ENCODE data around the gene FZD4.
"Not testable (repeated sequence)": the region's sequence is repeated elsewhere in the genome, so short reads cannot be mapped to it uniquely, and the experiment has no call there.

The FZD4 gene

GRCh38 chr11:86977441-86978050 lies 22.4 kb upstream of the FZD4 start:
- DNase-seq (ENCODE audit: low read depth), result no peak

DNA sequence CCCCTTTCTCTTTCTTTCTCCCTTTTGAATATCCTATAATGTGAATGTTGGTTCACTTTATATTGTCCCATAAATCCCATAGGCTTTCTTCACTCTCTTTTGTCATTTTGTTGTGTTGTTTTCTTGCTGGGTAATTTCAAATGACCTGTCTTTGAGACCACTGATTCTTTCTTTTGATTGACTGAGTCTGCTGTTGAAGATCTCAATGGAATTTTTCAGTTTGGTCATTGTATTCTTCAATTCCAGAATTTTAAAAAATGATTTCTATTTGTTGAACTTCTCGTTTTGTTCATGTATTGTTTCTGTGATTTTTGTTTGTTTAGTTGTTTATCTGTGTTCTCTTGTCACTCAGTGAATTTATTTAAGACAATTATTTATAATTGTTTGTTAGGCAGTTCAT lies 17.5 kb upstream of the FZD4 start:
- no peak for DNase-seq (ENCODE audit: low read depth)

DNA sequence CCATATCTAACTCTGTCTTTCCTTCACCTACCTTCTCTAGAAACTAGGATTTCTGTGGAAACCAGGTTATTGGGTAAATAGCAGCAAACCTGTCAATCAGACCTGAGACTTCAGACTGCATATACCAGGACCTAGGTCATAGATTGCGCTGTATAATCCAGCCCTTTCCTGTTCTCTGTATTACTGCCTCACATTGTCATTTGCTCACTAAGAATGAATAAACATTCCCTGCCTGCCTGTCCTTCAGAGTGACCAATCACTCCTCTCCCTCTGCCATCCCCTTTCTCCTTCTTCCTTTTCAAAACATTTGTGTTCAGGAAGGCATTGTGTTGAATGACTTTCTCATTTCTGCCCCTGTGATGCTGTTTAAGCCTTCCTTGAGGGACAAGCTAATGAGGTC lies 14.1 kb upstream of the FZD4 start:
- no peak for DNase-seq (ENCODE audit: low read depth)

DNA sequence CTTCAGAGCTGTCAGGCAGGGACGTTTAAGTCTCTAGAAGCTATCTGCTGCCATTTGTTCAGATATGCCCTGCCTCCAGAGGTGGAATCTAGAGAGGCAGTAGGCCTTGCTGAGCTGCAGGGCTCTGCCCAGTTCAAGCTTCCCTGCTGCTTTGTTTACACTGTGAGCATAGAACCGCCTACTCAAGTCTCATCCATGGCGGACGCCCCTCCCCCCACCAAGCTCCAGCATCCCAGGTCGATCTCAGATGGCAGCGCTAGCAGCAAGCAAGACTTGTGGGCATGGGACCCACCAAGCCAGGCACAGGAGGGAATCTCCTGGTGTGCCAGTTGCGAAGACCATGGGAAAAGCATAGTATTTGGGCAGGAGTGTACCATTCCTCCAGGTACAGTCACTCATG lies 12.4 kb upstream of the FZD4 start:
- DNase-seq (ENCODE audit: low read depth), result not testable (repeated sequence)

DNA sequence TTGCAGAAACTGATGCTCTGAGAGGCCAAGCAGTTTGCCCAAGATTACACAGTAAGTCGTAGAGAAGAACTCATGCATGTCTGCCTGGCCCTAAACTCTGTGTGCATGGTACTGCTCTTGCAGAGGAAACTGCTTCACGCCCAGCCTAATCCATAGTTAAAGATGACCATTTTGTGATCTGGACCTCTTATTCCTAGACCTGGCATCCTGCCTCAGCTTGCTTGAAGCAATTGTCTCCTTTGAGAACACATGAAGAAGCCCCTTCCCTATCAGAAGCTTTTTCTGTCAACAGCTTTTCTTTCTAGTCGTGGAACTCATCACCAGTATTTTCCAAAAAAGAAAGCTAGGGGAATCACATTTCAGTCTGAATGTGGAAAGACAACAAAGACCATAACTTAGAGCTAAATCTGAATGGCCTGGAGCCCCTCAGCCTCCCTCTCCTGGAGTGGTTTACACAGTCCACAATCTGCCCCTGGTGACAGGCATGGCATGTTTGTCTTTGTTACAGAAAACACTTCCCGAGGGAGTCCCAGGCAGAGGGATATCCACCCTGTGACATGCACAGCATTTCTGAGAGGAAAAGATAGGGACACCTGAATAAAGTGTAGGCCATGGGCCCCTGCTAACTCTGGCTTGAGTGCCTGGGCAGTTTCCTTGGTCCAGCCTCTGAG lies 2.9 kb upstream of the FZD4 start:
- no peak for DNase-seq (ENCODE audit: low read depth)

GRCh38 chr11:86956905-86957195 lies 1.7 kb upstream of the FZD4 start:
- DNase-seq (ENCODE audit: low read depth), result no peak

GRCh38 chr11:86955111-86955360 lies 159 bp downstream of the FZD4 start:
- no peak for DNase-seq (ENCODE audit: low read depth)

- no peak for DNase-seq (ENCODE audit: low read depth)
These were observed 705 bp downstream of the FZD4 start for GRCh38 chr11:86954269-86955110.

DNA sequence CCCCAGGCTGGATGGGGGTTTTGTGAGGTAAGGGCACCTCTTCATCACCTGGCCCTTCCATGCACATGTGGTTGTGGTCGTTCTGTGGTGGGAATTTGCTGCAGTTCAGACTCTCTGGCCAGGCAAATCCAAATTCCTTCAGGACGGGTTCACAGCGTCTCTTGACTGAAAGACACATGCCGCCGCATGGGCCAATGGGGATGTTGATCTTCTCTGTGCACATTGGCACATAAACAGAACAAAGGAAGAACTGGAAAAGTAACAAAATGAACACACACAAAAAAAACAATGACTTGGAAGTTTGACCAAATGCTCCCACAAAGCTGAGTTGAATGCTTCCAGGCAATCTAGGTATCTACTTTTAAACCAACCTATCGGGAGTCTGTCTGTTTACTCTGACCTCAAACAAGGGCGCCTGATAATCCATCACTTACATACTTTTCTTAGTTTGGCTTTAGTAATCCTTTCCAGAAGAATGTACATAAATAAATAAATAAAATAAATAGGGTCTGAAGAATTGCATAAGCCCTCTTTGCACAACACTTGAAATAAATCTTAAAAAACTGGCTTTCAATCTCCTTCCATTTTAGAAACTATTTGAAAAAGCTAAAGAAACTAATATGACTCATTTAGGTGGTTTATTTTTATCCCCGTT lies 2.8 kb downstream of the FZD4 start:
- DNase-seq (ENCODE audit: low read depth), result no peak

- no peak for DNase-seq (ENCODE audit: low read depth)
These were observed 3.5 kb downstream of the FZD4 start for GRCh38 chr11:86951706-86952105.

DNA sequence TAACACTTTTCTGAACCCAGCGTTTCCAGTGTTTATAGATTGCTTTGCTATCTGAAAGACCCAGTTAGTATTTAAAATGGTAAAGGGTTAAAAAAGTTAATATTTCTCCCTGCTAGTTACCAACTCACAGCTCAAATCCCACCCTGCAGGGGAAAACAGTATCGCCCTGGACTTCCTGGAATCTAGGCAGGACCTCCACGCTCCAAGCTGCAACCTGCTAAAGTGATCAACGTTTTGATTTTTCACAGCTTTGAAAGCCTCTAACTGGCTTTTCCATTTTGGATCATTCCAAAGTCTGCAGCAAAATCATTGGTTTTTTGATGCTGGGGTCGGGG lies 4.6 kb downstream of the FZD4 start:
- DNase-seq (ENCODE audit: low read depth), result no peak

- no peak for DNase-seq (ENCODE audit: low read depth)
These were observed 5.1 kb downstream of the FZD4 start for GRCh38 chr11:86949995-86950660.

GRCh38 chr11:86948733-86949132 lies 6.5 kb downstream of the FZD4 start:
- no peak for DNase-seq (ENCODE audit: low read depth)

GRCh38 chr11:86947541-86947940 lies 7.7 kb downstream of the FZD4 start:
- no peak for DNase-seq (ENCODE audit: low read depth)

- DNase-seq (ENCODE audit: low read depth), result not testable (repeated sequence)
These were observed 11.7 kb downstream of the FZD4 start for GRCh38 chr11:86943505-86943904.

- no peak for DNase-seq (ENCODE audit: low read depth)
These were observed 13.2 kb downstream of the FZD4 start for GRCh38 chr11:86941871-86942599.

- DNase-seq (ENCODE audit: low read depth), result no peak
These were observed 13.9 kb downstream of the FZD4 start for GRCh38 chr11:86941077-86941870.

GRCh38 chr11:86940122-86940777 lies 14.9 kb downstream of the FZD4 start:
- DNase-seq (ENCODE audit: low read depth), result no peak

DNA sequence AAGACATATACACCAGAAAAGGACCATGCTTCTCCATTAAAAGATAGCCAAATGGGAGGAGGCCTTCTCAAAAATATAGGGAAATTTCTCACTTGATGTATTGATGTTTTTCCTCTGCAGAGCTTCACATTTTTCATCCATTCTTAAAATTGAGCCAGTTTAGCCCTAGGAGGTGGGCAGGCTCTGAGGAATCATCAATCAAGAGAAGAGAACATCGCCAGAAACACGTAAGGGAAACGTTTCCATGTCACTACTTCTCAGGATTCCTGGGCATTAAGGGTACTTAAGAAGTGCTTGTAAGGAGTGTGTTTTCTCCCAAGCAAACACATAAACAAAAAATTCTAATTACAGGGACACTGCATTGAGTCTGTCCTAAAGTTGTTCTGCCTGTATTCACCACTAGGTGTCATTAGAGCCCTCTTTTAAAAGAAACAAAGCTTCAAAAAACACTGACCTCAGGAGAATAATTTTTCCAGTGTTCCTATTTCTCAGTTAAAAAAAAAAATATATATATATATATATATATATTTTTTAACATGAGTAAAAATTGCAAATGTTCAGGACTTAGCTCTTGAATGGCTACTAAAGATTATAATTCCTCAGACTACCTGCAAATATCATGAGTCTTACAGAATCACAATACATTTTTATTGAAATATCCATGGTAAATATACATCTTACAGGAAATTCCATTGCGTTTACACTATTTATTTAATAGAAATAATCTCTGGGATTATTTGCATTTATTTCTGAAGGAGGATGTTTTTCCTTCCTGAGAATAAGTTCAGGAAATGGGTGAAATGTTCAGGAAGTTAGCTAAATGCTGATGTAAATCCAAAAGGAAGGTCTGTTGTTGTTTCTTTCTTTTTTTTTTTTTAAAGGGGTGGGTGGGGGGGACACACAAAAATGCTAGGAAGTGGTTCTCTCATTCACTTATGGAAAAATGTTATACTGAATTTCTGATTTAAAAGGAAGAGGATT lies 16.0 kb downstream of the FZD4 start:
- no peak for DNase-seq (ENCODE audit: low read depth)
